NOMO-1 treated with DMSO at 0.1 percent for 48 hours (cell line): ENCODE results near the gene HMCES.
A peak's percentile ranks its signal among the peaks of the same experiment; 100 is the strongest.

Source experiments
- DNase-seq: peaks from one replicate; lab custom pipeline; 2025; ENCODE audit not compliant: unreplicated experiment; lab: John Stamatoyannopoulos, UW

The HMCES gene

DNA sequence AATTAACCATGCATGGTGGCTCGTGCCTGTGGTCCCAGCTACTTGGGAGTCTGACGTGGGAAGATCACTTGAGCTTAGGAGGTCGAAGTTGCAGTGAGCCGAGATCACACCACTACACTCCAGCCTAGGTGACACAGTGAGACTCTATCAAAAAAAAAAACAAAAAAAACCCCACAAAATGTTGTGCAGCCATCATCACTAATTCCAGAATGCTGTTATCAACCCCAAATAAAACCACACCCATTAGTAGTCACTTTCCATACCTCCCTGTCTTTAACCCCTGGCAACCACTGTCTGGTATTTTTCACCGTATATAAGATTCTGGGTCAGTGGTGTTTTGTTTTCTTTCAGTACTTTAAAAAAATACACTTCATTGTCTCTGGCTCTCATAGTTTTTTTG, 16.6 kb downstream of the HMCES start:
- no peak for DNase-seq

DNA sequence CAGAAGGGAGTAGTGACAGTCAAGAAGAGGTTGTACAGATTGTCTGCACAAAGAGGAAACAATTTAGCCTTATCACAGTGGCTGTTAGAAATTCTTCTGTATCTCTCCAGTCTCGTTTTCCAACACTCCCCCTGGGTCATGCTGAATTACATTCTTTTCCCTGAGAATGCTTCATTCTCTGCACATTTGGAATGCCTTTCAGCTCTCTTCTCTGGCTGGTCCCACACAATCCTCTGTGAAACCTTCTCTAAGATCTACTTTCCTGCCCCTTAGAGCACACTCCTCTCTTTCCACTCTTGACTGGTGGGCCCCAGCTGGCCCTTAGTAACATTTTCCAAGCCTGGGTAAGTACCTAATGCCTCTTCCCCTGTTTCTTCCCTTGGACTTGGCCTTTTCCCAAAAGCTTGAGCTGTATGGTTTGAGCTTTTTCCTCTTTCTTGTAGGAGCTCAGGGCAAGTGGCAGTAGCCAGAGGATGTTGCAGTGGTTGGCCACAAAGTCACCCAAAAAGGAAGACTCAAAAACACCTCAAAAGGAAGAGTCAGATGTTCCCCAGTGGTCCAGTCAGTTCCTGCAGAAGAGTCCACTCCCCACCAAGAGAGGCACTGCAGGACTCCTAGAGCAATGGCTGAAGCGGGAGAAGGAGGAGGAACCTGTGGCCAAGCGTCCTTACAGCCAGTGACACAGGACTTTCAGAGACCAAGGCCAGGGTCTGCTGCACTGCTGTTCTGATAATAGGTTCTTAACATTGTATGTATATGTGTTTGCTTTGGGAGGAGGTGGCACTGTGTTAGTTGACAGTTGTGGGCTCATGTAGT, 25.7 kb downstream of the HMCES start:
- DNase-seq, result no peak

- DNase-seq, result no peak
Observed at GRCh38 chr3:129304962-129305222, 26.2 kb downstream of the HMCES start.

GRCh38 chr3:129305592-129306091, 27.0 kb downstream of the HMCES start:
- peak; percentile 93 for DNase-seq

GRCh38 chr3:129308636-129309035, 30.0 kb downstream of the HMCES start:
- DNase-seq, result peak; percentile 27

DNA sequence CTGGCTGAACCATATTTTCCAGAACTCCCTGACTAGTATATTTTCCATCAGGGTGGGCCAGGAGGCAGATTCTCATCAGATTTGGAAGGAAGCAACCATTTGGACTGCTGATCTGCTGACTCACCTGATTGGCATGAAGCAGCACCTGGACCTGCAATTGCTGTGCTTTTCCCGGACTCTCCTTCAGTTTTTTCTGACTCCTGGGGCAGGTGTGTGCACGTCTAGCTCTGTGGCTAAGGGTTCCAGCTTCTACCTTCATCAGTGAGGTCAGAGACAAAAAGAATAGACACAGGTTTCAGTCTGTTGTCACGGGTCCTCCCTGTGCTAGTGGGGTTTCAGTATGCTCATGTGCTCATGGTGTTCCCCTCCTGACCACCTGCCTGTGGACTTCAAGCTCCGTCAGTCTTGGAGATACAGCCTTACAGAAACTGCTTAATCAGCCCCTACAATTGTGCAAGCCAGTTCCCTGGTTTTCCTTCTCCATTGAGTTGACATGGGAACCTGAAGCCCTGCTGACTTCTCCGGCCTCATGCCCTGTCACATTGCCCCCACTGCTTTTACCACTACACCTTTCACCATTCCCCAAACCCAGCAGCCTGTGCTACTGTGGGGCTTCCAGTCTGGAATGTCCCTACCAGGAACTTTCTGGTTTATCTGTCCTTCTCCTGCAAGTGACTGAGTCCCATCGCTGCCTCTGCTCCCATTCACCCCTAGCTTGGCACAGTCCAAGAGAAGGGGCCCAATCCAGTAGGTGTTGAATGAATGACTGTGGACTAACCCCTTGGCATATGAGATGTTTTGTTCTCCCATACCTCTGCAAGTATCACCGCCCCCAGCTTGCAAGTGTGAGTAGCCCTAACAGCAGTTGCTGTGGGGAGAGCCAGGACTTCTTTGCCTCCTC, 31.7 kb downstream of the HMCES start:
- no peak for DNase-seq

DNA sequence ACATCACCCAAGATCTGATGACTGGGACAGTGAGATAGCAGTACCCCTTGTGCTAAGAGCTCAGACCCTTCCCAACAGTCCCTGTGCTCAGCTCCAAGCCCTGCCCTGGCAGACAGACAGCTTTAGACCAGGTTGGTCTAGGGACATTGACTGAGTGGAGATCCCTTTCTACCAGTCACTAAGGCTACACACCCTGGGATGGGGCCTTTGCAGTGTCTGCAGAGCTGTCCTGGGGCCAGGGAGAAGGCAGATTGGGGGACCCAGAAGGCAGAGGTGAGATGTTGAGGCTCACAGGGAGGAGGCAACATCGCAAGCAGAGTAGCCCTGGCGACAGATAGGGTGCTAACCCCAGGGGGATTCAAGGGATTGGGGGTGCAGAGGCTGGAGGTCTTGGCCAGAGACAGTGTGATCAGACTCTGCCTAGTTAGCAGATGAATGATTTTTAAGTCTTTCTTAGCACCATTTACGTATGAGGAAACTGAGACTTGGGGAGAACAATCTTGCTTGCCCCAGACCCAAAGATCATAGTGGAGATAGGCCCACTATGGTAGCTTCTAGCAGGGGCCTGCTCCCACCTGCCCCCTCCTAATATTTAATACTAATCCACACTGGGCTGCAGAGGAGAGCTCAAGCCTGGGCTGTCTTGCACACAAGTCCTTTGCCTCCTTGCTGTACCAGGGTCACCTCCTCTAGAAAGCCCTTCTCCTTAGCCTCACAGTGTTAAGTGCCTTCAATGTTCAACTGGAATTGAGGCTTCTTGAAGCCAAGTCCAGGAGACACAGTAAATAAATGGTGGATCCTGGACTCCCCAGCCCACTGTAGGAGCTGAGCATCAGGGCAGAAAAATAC, 32.6 kb downstream of the HMCES start:
- no peak for DNase-seq

GRCh38 chr3:129312021-129312639, 33.5 kb downstream of the HMCES start:
- no peak for DNase-seq

GRCh38 chr3:129312671-129313414, 34.2 kb downstream of the HMCES start:
- no peak for DNase-seq

DNA sequence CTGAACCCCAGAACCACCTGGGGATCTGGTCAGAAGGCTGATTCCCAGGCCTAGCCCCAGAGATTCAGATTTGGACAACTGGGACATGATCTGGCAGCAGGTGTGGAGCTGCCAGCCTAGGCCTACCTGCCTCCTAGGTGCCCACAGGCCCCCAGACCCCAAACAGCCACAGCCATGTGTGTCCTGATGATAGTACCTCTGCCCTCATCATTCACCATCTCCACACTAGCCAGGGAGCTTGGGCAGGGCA, 34.7 kb downstream of the HMCES start:
- DNase-seq, result no peak

DNA sequence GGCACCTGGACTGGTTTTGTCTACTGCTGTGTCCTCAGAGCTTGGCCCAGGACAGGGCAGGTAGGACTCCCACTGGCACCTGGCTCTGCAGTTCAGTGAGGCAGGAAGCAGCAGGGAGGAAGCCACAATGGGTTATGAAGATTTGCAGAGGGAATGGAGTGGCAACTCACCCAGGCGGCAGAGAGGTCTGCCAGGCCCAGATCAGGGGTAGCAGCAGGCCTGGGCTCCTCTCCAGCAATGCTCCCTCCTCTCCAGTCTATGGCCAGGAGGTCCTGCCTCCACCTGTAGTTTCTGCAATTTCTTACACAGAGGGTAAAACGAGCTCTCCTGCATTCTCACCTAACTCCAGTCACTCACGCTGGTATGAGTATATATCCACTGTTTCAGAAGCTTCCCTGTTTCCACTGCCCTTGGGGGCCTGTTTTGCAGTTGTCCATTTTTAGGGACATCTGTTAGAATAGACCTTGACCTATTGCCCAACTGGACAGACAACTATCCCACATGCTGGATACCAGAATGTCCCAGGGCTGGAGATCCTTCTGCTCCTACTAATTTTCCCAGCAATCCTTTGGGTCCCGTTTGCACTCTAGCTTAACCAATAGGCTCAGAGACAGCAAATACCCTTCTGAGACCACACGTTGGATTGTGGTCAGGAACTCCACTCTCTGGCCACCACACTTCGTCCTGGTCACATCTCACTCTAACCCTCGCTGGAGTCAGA, 35.2 kb downstream of the HMCES start:
- no peak for DNase-seq

DNA sequence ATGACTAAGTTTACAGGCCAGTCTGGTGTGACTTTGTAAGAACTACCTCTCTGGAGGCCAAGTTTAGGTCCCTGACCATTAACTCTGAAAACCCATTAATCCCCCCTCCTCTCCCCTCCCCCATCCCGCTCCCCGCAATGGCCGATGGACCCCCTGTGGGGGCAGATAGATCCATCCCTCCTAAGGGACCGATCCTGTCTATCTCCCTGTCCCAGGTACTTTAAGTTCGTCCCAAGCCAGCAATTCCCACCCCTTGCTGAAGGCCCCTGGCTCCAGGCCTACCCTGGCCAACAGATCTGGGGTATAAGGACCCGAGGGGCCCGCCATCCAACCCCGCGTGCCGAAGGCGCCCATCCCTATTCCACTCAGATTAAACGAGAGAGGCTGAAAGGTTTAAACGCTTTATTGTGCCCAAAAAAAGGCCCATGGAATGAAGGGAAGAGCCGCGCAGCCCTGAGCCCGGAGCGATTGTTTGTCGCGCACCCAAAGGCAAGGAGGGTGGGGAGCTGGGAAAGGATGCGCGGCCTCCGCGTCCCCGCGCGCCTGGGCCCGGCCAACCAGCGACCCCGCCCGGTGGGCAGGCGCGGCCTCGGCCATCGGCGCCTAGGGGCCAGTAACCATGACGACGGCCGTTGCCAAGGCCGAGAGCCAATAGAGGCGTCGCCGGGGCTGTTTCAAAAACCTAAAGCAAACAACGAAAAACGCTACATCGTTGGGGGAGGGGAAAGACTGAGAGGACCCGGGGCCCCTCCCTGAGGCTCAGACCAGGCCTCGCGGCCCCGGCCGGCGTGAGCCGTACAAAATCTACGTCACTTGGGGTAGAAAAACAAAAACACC, 35.9 kb downstream of the HMCES start:
- peak; percentile 91 for DNase-seq

- peak; percentile 43 for DNase-seq
Observed at GRCh38 chr3:129315223-129315997, 36.7 kb downstream of the HMCES start.

GRCh38 chr3:129315998-129316247, 37.3 kb downstream of the HMCES start:
- DNase-seq, result no peak

- peak; percentile 75 for DNase-seq
Observed at GRCh38 chr3:129316248-129317013, 37.8 kb downstream of the HMCES start.

DNA sequence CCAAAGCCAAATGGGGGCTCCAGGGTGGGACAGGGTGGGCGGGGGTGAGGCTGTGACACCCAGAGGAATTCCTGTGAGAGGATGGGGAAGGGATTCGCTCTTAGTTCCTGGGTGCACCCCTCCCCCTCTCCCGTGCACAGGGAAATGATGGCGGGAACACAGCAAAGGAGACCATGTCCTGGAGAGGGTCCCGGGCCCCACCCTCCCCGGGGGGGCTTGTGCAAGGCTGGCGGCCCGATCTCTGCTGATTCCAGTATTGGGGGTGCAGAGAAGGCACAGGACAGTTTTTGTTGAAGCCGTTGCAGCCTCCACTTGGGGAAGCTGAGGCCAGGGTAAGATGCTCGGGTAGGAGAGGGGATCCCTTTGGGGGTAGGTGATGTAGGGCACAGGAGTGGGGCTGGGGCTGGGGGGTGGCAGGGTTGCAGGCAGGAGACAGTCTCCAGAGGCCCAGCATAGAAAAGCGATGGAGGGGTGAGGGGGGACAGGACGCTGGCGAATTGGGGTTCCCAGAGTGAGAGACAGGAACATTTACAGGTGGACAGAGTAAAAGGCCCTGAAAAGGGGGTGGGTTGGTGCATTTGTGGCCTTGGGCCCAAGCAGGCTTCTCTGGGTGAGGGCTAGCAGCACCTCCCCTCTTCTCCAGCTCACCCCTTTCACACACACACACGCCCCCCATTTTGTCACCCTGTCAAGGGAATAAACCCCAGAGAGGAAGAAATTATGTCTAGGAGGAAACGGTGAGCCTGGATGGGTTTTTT, 38.5 kb downstream of the HMCES start:
- DNase-seq, result no peak

GRCh38 chr3:129317848-129318247, 39.2 kb downstream of the HMCES start:
- no peak for DNase-seq
